ENCODE measurements around the gene NCS1. TPM values are rescaled to one million over a fixed set of nuclear protein-coding genes. Genes with fewer than 3 reads are reported as not detected.

The NCS1 gene
- total RNA-seq, 1 donor from 2014 or later: 37.7 TPM

DNA sequence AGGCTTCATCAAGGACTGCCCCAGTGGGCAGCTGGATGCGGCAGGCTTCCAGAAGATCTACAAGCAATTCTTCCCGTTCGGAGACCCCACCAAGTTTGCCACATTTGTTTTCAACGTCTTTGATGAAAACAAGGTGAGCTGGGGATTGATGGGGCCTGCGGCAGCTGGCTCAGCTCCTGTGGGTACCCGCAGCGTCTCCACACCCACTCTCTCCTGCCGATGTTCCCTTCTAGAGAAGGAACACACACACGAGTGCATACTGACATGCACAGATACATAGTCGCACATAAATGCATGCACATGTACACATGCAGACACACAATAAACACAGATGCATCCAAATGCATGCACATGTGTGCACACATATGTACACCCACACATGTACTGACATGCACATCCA, 45.6 kb downstream of the NCS1 start:
- TF ChIP-seq, protein P1, sequence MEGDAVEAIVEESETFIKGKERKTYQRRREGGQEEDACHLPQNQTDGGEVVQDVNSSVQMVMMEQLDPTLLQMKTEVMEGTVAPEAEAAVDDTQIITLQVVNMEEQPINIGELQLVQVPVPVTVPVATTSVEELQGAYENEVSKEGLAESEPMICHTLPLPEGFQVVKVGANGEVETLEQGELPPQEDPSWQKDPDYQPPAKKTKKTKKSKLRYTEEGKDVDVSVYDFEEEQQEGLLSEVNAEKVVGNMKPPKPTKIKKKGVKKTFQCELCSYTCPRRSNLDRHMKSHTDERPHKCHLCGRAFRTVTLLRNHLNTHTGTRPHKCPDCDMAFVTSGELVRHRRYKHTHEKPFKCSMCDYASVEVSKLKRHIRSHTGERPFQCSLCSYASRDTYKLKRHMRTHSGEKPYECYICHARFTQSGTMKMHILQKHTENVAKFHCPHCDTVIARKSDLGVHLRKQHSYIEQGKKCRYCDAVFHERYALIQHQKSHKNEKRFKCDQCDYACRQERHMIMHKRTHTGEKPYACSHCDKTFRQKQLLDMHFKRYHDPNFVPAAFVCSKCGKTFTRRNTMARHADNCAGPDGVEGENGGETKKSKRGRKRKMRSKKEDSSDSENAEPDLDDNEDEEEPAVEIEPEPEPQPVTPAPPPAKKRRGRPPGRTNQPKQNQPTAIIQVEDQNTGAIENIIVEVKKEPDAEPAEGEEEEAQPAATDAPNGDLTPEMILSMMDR (IDR thresholded peaks at IDR 0.05): no peak
- Mint-ChIP-seq H3K27me3 (ENCODE audit: unreplicated experiment) (no peaks in the 10 kb centered on the region), H3K4me1 (ENCODE audit: unreplicated experiment) (peaks cover 35% of the 10 kb centered on the region), H3K4me3 (ENCODE audit: unreplicated experiment) (no peak overlapping the region), H3K9me3 (ENCODE audit: unreplicated experiment) (no peaks in the 10 kb centered on the region), H3K36me3 (ENCODE audit: unreplicated experiment) (no peaks in the 10 kb centered on the region), H3K27ac (ENCODE audit: unreplicated experiment) (no peak overlapping the region)
- no peak for DNase-seq (ENCODE audit: extremely low spot score, unreplicated experiment)

- Mint-ChIP-seq H3K4me3 (ENCODE audit: unreplicated experiment) (no peak overlapping the region), H3K4me1 (ENCODE audit: unreplicated experiment) (peaks cover 24% of the 10 kb centered on the region), H3K9me3 (ENCODE audit: unreplicated experiment) (no peaks in the 10 kb centered on the region), H3K36me3 (ENCODE audit: unreplicated experiment) (no peaks in the 10 kb centered on the region), H3K27ac (ENCODE audit: unreplicated experiment) (no peak overlapping the region), H3K27me3 (ENCODE audit: unreplicated experiment) (no peaks in the 10 kb centered on the region)
- DNase-seq (ENCODE audit: extremely low spot score, unreplicated experiment): no peak
- TF ChIP-seq, protein P1 (IDR thresholded peaks at IDR 0.05): no peak
Measured at GRCh38 chr9:130219661-130220096, 47.5 kb downstream of the NCS1 start.

GRCh38 chr9:130220352-130220751, 48.1 kb downstream of the NCS1 start:
- Mint-ChIP-seq H3K4me3 (ENCODE audit: unreplicated experiment) (no peak overlapping the region), H3K4me1 (ENCODE audit: unreplicated experiment) (peaks cover 17% of the 10 kb centered on the region), H3K27me3 (ENCODE audit: unreplicated experiment) (no peaks in the 10 kb centered on the region), H3K36me3 (ENCODE audit: unreplicated experiment) (peaks cover 3% of the 10 kb centered on the region), H3K9me3 (ENCODE audit: unreplicated experiment) (no peaks in the 10 kb centered on the region), H3K27ac (ENCODE audit: unreplicated experiment) (peak overlapping the region; percentile 16)
- no peak for DNase-seq (ENCODE audit: extremely low spot score, unreplicated experiment)
- TF ChIP-seq, protein P1 (IDR thresholded peaks at IDR 0.05): peak; percentile 32

DNA sequence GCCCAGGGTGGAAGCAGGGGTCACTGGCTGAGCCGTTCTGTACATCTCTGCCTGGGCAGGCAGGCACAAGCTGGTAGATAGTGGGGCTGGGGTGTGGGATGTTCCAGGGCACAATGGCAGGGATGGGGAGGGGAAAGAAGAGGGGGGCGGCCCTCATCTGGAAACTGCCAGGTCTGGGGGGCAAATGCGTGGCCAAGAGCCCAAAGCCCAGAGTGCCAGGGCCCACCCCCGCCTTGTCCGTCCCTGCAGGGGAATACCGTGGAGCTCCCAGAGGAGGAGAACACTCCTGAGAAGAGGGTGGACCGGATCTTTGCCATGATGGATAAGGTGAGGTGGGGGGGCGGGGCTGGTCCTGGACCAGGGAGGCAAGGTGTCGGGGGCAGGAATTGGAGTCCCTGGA, 50.6 kb downstream of the NCS1 start:
- H3K27ac Mint-ChIP-seq (ENCODE audit: unreplicated experiment): no peak overlapping the region
- H3K4me1 Mint-ChIP-seq (ENCODE audit: unreplicated experiment): peaks cover 8% of the 10 kb centered on the region
- no peaks in the 10 kb centered on the region for H3K27me3 Mint-ChIP-seq (ENCODE audit: unreplicated experiment)
- no peak for DNase-seq (ENCODE audit: extremely low spot score, unreplicated experiment)
- H3K36me3 Mint-ChIP-seq (ENCODE audit: unreplicated experiment): peaks cover 17% of the 10 kb centered on the region
- H3K9me3 Mint-ChIP-seq (ENCODE audit: unreplicated experiment): no peaks in the 10 kb centered on the region
- TF ChIP-seq, protein P1 (IDR thresholded peaks at IDR 0.05): no peak
- H3K4me3 Mint-ChIP-seq (ENCODE audit: unreplicated experiment): no peak overlapping the region

DNA sequence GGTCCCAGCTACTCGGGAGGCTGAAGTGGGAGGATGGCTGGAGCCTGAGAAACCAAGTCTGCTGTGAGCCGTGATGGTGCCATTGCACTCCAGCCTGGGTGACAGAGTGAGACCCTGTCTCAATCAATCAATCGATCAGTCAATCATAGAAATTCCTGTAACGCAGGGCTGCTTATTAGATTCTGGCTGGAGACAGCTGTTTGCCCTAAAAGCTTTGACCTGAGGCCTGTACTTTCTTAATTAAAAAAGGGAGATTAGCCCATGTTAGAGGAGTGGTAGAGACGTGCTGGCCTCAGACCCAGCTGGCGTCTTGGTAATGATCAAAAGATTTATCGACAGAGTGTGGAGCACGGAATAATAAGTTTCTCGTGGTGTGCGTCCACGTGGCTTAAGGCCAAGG, 52.9 kb downstream of the NCS1 start:
- Mint-ChIP-seq H3K4me3 (ENCODE audit: unreplicated experiment) (no peak overlapping the region), H3K27ac (ENCODE audit: unreplicated experiment) (no peak overlapping the region), H3K9me3 (ENCODE audit: unreplicated experiment) (no peaks in the 10 kb centered on the region), H3K36me3 (ENCODE audit: unreplicated experiment) (peaks cover 26% of the 10 kb centered on the region), H3K27me3 (ENCODE audit: unreplicated experiment) (no peaks in the 10 kb centered on the region), H3K4me1 (ENCODE audit: unreplicated experiment) (peaks cover 7% of the 10 kb centered on the region)
- DNase-seq (ENCODE audit: extremely low spot score, unreplicated experiment): no peak
- TF ChIP-seq, protein P1 (IDR thresholded peaks at IDR 0.05): no peak
